ENCODE data around the gene SIRT6. TPM values are rescaled to one million over a fixed set of nuclear protein-coding genes. Genes with fewer than 3 reads are reported as not detected.

Gene SIRT6
- total RNA-seq, 1 donor: 16.3 TPM

- H3K27me3 ChIP-seq (ENCODE audit: insufficient read depth, low read length): no peaks in the 10 kb centered on the region
- peaks cover 17% of the 10 kb centered on the region for H3K79me2 ChIP-seq (ENCODE audit: insufficient read depth, low read length)
- DNase-seq (ENCODE audit: insufficient read length, low spot score, missing footprints): peak; percentile 71
- H4K20me1 ChIP-seq (ENCODE audit: insufficient read depth, low read length): peaks cover 4% of the 10 kb centered on the region
- H3K27ac ChIP-seq (ENCODE audit: low read depth, low read length): no peak overlapping the region
- H3K4me3 ChIP-seq (ENCODE audit: insufficient read depth, low read length): no peak overlapping the region
- H3K4me1 ChIP-seq (ENCODE audit: insufficient read depth, low read length): peaks cover 11% of the 10 kb centered on the region
- no peak overlapping the region for H2AFZ ChIP-seq (ENCODE audit: low read length)
- TF ChIP-seq CTCF (IDR thresholded peaks at IDR 0.05; ENCODE audit: extremely low read depth, low read depth, low read length): no peak
- no peak overlapping the region for H3K4me2 ChIP-seq (ENCODE audit: insufficient read depth, low read length)
- H3K9me3 ChIP-seq (ENCODE audit: low read depth, low read length): no peaks in the 10 kb centered on the region
- H3K36me3 ChIP-seq (ENCODE audit: insufficient read depth, low read length): peaks cover 6% of the 10 kb centered on the region
These were observed 2.5 kb upstream of the SIRT6 start for GRCh38 chr19:4184718-4185352.

DNA sequence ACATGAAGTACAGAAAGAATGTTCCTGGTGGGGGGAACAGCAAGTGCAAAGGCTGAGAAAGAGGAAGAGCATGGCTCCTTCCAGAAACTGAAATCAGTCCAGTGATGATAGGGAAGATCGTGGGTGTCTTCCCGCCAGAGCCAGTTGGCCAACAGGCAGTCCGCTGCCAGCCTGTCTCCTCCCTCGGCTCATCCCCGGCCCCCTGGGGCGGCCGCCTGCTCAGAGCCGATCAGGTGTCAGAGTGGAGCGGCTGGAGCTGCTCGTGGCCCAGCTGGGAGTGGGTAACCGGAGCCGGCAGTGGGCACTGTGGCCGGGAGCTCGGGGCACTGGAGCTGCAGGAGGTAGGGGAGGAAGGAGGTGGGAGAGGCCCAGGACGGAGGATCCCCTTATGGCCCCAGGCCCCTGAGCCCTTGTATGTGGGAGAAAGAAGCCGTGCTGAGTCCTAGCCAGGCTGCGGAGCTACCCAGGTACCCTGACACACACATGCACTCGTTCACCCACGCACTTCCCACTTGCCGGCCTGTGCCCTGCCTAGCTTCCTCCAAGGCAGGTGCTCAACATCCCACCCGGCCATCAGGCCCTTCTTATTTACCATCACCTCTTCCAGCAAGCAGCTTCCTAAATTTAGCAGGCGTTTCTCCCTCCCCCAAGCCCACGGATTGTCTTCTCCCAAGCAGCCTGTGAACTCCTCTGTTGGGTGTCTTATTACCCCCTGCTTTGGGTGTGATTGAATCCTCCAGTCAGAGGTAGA is 1.8 kb upstream of the SIRT6 start:
- Histone ChIP-seq H3K27ac (ENCODE audit: low read depth, low read length) (no peak overlapping the region), H4K20me1 (ENCODE audit: insufficient read depth, low read length) (peaks cover 4% of the 10 kb centered on the region), H3K9me3 (ENCODE audit: low read depth, low read length) (no peaks in the 10 kb centered on the region), H3K79me2 (ENCODE audit: insufficient read depth, low read length) (peaks cover 19% of the 10 kb centered on the region), H3K27me3 (ENCODE audit: insufficient read depth, low read length) (no peaks in the 10 kb centered on the region), H3K36me3 (ENCODE audit: insufficient read depth, low read length) (peaks cover 6% of the 10 kb centered on the region), H3K4me3 (ENCODE audit: insufficient read depth, low read length) (no peak overlapping the region), H3K4me2 (ENCODE audit: insufficient read depth, low read length) (no peak overlapping the region), H3K4me1 (ENCODE audit: insufficient read depth, low read length) (peaks cover 11% of the 10 kb centered on the region), H2AFZ (ENCODE audit: low read length) (no peak overlapping the region)
- peak; percentile 76 for DNase-seq (ENCODE audit: insufficient read length, low spot score, missing footprints)
- TF ChIP-seq CTCF (IDR thresholded peaks at IDR 0.05; ENCODE audit: extremely low read depth, low read depth, low read length): no peak

DNA sequence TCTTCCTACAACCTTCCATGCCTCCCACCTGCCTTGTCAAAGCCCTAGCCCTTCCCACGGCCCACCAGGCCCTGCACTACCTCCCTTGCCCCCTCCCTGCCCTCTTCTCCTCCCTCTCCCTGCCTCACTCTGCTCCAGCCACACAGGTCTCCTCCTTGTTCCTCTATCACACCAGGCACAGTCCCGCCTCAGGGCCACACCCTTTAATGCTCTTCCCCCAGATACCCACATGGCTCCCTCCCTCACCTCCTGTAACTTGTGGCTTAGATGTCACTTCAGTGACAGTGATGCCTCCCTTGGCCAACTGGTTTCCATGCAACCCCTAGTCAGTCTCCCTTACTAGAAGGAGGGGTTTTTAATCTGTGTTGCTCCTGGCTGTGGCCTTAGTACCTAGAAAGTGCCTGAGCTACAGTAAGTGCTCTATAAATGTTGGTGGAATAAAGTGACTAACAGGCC is 1.3 kb downstream of the SIRT6 start:
- peak overlapping the region; percentile 28 for H3K27ac ChIP-seq (ENCODE audit: low read depth, low read length)
- no peak overlapping the region for H2AFZ ChIP-seq (ENCODE audit: low read length)
- TF ChIP-seq CTCF (IDR thresholded peaks at IDR 0.05; ENCODE audit: extremely low read depth, low read depth, low read length): no peak
- H3K4me1 ChIP-seq (ENCODE audit: insufficient read depth, low read length): peaks cover 11% of the 10 kb centered on the region
- H4K20me1 ChIP-seq (ENCODE audit: insufficient read depth, low read length): peaks cover 4% of the 10 kb centered on the region
- peak overlapping the region; percentile 96 for H3K4me2 ChIP-seq (ENCODE audit: insufficient read depth, low read length)
- H3K27me3 ChIP-seq (ENCODE audit: insufficient read depth, low read length): no peaks in the 10 kb centered on the region
- DNase-seq (ENCODE audit: insufficient read length, low spot score, missing footprints): peak; percentile 55
- H3K4me3 ChIP-seq (ENCODE audit: insufficient read depth, low read length): peak overlapping the region; percentile 45
- H3K36me3 ChIP-seq (ENCODE audit: insufficient read depth, low read length): peaks cover 6% of the 10 kb centered on the region
- H3K79me2 ChIP-seq (ENCODE audit: insufficient read depth, low read length): peaks cover 19% of the 10 kb centered on the region
- H3K9me3 ChIP-seq (ENCODE audit: low read depth, low read length): no peaks in the 10 kb centered on the region

GRCh38 chr19:4178990-4179389 is 3.4 kb downstream of the SIRT6 start:
- DNase-seq (ENCODE audit: insufficient read length, low spot score, missing footprints): peak; percentile 23
- H2AFZ ChIP-seq (ENCODE audit: low read length): no peak overlapping the region
- no peak for TF ChIP-seq CTCF (IDR thresholded peaks at IDR 0.05; ENCODE audit: extremely low read depth, low read depth, low read length)
- H4K20me1 ChIP-seq (ENCODE audit: insufficient read depth, low read length): peaks cover 4% of the 10 kb centered on the region
- H3K27ac ChIP-seq (ENCODE audit: low read depth, low read length): no peak overlapping the region
- H3K36me3 ChIP-seq (ENCODE audit: insufficient read depth, low read length): peaks cover 6% of the 10 kb centered on the region
- H3K9me3 ChIP-seq (ENCODE audit: low read depth, low read length): no peaks in the 10 kb centered on the region
- peaks cover 19% of the 10 kb centered on the region for H3K79me2 ChIP-seq (ENCODE audit: insufficient read depth, low read length)
- no peak overlapping the region for H3K4me2 ChIP-seq (ENCODE audit: insufficient read depth, low read length)
- no peak overlapping the region for H3K4me3 ChIP-seq (ENCODE audit: insufficient read depth, low read length)
- H3K27me3 ChIP-seq (ENCODE audit: insufficient read depth, low read length): no peaks in the 10 kb centered on the region
- peaks cover 11% of the 10 kb centered on the region for H3K4me1 ChIP-seq (ENCODE audit: insufficient read depth, low read length)

Measured in osteoblast (primary cell).